Retina (tissue), 1 donor: ENCODE results near the gene RNF43.
"Not testable (repeated sequence)": the region's sequence is repeated elsewhere in the genome, so short reads cannot be mapped to it uniquely, and the experiment has no call there.

ENCODE experiments used
- DNase-seq: peaks from one replicate; pipeline ENCODE4 v3.0.0-alpha.2; 2016

RNF43 gene

GRCh38 chr17:58403311-58403710, 14.0 kb downstream of the RNF43 start:
- DNase-seq: no peak

DNA sequence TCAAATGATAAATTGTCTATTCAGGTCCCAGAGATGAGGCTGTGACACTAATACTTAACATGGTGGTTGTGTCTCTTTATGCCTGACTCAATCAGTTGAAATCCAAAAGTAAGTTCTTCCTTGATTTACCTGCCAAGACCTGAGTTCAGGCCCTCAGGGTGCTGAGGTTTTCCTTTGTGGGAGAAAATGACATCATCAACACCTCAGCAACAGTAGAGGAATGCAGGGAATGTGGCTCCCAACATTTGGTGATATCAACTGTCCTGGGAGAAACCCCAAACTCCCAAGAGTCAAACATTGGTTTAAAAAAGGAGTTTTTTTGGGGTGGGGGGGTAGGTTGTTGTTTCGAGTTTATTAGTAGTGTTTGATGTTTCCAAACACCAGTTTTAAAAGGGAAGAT, 14.7 kb downstream of the RNF43 start:
- no peak for DNase-seq

- no peak for DNase-seq
These were observed 15.3 kb downstream of the RNF43 start for GRCh38 chr17:58402047-58402446.

DNA sequence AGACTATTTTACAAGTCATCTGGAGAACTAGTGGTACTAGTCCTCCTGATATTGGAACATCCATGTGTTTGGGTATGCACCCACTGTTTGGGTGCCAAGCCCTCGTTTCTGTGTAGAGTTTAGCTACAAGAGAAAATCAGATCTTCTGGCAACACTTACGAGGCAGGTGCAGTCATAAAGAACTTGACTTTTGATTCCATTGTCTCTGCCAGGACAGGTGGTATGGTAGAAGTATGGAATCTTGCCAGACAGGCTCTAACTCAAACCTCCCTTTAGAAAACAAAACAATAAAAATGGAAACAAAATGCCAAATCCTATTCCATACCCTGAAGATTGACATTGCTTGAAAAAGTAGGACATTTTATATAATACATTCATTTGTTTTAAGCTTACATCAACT, 16.0 kb downstream of the RNF43 start:
- no peak for DNase-seq

GRCh38 chr17:58400826-58401225, 16.5 kb downstream of the RNF43 start:
- DNase-seq: no peak

GRCh38 chr17:58399974-58400373, 17.4 kb downstream of the RNF43 start:
- DNase-seq: no peak

GRCh38 chr17:58398574-58399266, 18.6 kb downstream of the RNF43 start:
- no peak for DNase-seq

GRCh38 chr17:58397421-58397820, 19.9 kb downstream of the RNF43 start:
- DNase-seq: not testable (repeated sequence)

GRCh38 chr17:58396173-58396572, 21.2 kb downstream of the RNF43 start:
- DNase-seq: no peak

DNA sequence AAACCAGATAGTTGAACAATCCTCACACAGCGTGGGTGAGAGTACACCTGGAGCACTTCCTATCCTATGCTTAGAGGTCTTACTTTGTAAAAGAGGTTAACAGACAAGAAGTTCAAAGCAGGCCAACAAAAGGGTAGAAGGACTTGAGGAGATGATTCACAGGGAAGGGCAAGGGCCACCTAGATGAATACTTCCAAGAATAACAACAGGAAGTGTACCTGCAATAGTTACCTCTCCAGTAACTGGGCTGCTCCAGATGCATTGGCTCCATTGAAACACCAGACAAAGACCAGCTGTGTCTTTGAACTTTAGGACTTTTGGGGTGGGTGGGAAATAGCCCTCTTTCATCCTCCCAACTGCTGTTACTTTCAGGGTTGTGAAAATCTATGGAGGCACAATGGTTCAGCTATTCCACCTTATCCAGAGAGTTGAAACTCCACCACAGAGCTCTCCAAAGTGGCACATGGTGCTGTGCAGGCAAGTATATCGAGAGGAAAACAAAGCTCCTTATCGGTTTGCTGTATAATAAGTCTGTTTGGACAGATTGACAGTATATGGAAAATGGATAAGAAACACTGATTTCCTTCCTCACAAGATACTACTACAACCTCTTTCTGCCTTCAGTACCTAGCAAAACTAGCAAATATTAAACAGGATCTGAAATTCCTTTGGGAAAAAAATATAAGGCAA, 22.7 kb downstream of the RNF43 start:
- DNase-seq: no peak

DNA sequence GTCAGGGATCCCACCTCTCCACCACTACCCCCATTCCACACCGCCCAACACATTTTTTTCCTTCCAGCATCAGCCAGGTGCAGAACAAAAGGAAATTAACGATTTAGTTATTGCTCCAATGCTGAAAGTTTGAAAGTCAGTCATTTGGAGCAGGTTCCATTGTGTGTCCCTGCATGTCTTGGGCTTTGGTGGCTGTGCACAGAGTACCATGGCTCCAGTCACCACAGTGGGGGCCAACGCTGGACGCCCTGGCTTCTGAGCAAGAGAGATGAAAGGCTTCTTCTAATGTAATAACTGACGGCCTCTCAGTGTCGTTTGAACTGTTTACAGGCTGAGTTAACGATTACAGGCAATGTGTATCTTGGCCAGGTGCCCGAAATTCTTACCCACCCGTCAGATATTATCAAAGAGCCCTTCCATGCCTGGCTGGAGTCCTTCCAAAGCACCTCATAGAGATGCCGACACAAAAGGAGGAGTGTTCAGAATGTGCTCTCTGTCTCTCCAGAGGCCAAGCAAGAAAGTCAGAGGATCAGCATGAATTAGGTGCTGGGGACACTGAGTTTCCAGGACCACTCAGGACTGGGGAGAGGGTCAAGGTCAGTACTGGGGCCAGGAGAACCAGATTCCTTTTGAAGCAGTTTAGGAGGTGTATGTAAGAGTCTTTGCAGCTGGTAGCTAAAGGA, 25.9 kb downstream of the RNF43 start:
- no peak for DNase-seq

DNA sequence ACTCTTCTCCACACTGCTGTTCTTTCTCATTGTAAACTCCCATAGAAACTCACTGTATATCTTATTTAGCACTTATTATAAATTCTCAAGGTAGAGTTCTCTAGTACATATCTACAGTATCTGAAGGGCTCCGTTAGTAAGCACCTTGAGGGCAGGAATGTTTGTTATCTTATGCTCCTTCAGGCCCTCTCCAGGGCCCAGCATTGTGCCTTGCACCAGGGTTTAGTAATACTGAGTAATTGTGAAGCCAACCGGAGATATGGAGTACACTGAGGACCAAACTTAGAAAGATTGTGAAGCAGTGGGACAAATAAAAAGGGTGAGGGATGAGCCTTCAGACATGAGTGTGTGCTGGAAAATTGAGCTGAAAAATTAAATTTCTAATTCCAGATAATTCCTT, 26.4 kb downstream of the RNF43 start:
- no peak for DNase-seq

DNA sequence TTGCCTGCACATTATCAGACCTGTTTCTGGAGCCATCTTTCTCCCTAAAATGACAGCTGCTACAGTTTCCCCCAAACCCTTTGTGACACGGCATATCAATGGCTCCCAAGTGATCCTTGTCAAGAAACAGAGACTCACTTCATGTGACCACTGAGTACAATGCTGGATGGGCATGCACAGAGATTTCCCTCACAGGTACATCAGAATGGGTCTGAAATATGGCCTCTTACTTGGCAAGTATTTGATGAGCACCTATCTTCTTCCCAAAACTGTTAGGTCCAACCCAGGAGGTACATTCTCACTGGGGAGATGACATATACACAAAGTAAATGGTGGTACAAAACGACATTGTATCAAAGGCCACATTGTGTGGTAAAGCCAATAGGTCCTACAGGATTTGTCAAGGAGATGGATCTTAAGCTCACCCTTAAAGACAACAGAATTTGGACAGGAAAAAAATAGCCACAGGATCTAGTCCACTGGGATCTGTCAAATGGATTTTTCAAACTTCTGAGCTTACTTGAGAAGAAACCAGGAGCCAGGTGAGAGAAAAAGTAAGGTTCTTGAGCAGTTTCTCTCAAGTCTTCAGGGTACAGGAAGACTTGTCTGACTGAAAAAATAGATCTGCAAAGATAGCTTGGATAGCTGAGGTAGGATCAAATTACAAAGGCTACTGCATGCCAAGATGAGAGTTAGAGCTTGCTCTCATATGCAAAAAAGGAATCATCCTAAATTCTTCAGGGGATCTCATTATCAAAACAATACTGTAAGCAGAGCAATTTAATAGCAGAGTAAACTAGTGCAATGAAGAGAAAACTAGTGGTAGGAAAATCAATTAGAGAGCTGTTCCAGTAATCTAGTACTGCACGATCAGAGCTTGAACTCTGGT, 28.8 kb downstream of the RNF43 start:
- DNase-seq: no peak

DNA sequence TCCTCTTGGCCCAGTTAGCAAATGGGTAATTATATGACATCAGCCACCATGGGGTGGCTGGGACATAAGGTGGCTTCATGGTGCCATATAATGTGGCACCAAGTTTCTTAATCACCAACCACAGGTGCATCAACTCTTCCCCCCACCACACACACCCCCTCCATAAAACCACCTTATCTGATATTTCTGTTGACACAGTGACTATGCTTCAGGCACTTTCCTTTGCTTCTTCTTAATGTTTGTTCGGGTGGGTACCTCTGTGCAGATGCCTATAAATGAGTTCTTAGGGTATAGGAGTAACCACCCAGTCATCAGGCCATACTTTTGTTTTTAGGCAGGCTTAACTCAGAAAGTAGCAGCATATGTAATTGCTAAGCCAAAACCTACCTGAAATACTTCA, 29.5 kb downstream of the RNF43 start:
- no peak for DNase-seq

DNA sequence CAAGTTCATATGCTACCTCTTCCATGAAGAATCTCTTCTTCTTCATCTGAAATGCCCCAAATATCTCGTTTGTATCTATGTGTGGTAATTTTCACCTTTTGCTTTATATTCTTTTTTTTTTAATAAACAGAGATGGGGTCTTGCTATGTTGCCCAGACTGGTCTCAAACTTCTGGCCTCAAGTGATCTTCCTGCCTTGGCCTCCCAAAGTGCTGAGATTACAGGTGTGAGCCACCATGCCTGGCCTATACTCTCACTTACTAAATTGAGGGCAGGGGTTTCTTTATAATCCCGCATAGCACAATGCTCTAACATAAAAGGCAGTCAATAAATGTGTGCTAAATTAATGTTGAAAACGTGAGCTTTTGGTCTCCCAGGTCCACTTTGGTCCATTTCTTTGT, 30.6 kb downstream of the RNF43 start:
- no peak for DNase-seq

GRCh38 chr17:58385359-58385899, 31.9 kb downstream of the RNF43 start:
- DNase-seq: no peak

DNA sequence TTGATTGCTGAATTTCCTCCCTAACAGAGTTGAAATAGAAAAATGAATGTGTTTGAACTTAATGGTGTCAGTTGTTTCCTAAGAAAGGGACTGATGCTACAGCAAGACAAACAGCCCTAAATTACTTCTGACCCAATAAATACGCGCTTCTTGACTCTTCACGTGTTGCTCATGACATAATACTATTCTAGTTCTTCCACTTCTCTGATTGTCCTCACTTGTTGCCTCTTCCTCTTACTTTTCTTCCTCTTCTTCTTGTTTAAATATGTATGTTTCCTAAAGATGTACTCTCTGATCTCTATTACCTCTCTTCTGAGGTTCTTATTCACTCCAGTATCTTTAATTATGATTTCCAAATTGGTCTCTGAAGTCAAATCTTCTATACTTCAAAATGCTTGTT, 32.4 kb downstream of the RNF43 start:
- no peak for DNase-seq

- DNase-seq: no peak
These were observed 33.4 kb downstream of the RNF43 start for GRCh38 chr17:58383892-58384462.

GRCh38 chr17:58382872-58383242, 34.5 kb downstream of the RNF43 start:
- DNase-seq: no peak

DNA sequence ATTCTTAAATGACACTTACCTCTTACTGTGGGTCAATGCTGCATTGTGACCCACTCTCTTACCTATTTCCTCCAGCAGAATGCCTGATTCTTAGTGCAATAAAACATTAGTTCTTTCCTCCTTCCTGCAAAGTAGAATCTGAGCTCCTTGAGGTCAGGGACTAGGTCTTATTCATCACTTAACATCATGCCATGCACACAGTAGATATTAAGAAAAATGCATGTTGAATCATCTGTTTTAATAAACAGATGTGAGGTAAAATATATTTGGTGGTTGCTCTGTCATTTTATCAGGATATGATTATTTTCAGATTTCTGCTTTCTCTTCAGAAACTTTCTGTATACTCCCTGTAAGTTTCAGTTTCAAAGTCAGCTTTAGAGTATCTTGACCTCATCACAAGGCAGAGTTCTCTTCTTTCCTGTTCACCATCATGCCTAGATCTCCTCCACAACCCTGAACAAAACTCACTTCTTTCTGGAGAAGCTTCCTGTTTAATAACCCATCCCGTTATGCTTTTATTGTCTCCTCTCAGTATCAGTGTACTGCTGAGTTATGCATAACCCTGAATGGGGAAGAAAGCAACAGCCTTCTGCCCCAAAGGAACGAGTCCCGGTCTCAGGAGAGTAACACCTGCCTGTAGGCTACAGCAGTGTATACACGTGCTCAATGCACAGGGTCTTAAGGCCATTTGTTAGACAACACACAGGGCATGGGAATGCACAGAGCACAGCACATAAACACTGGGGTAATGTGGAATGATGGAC, 35.0 kb downstream of the RNF43 start:
- DNase-seq: no peak

DNA sequence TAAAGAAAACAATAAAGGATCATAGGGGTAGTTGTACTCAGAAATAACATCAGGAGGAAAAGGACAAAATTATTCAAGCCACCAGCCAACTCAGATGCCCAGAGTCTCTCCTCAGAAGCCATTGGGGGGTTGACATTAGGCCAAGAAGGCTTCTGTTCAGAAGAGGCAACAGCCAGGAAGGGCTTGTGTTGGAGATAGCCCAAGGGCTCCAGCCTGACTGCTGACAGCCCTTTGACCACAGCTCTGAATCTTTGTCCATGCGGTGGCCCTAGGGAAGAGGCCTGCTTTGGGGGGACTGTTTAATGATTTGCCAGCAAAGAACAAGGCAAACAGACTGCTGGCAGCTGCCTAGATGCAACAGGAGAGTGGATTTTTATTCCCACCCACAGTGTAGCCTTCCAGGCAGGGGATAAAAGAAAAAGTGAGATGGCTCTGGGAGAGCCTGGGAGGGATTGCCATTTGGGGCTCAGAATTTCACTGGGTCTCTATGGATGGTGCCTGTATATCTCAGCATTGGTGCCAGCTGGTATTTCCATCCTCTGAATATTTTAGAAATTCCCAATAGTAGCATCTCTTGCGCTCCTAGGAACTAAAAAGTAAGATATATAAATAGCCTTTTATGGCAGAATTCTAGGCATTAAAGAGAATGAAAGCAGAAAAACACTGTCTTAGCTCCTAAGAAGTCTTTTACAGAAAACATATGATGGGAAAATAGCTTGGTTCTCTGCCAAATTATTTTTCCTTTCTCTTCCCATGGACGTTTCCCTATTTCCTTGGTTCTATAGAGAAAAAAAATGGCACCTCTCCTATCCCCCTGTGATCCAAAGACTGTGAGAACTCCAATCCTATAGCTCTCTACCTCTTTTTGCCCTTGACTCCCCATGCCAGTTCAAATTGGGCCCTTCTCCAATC, 36.0 kb downstream of the RNF43 start:
- DNase-seq: no peak
